Vagina (tissue), 2 donors: Measurements from ENCODE around the gene OR2AG2.

Source experiments
- CTCF ChIP-seq, 3 experiments: fragments of 450-650 bp in 2 of 3; fragments of 200-600 bp in 1 of 3; sonication (generic) in 1 of 3; IDR thresholded peaks; one replicate each; pipeline ENCODE4 v1.5.1; 2017 to 2019; ENCODE audit warnings: antibody characterized with exemption in 3 of 3, mild to moderate bottlenecking in 2 of 3, moderate library complexity in 2 of 3
- POLR2A ChIP-seq, 2 donors: fragments of 450-650 bp; IDR thresholded peaks; one replicate each; pipeline ENCODE4 v1.6.1; 2017; ENCODE audit warnings: antibody characterized with exemption in 2 of 2, mild to moderate bottlenecking in 2 of 2, moderate library complexity in 2 of 2
- POLR2AphosphoS5 ChIP-seq, 2 donors: sonication (generic); formaldehyde crosslinking; IDR thresholded peaks; one replicate each; pipeline ENCODE4 v1.9.0; 2017; ENCODE audit warnings: antibody characterized with exemption in 2 of 2, mild to moderate bottlenecking in 2 of 2, low read depth in 1 of 2; ENCODE audit not compliant: insufficient read depth in 1 of 2

GRCh38 chr11:6799402-6799801 lies 27.6 kb upstream of the OR2AG2 start, which contains the start of gene OR6A2:
- TF ChIP-seq POLR2A (IDR thresholded peaks at IDR 0.05), result no peak
- no peak for TF ChIP-seq CTCF (IDR thresholded peaks at IDR 0.05)
- no peak for TF ChIP-seq POLR2AphosphoS5 (IDR thresholded peaks at IDR 0.05; ENCODE audit: insufficient read depth in 1 of 2, low read depth in 1 of 2)
